Liver (tissue), 9 donors: ENCODE data around the gene ERAL1. TPM values are rescaled to one million over a fixed set of nuclear protein-coding genes. Genes with fewer than 3 reads are reported as not detected.

Experiments used
- DNase-seq: peaks from one replicate; pipeline ENCODE4 v3.0.0-alpha.2; 2017; ENCODE audit warnings: low spot score
- H3K27ac ChIP-seq, 2 donors: one replicate each; pipeline ENCODE4 v1.7.0; 2013; ENCODE audit warnings: inconsistent platforms in 2 of 2, low read length in 2 of 2, control low read depth in 1 of 2, low read depth in 1 of 2, mild to moderate bottlenecking in 1 of 2
- H3K27me3 ChIP-seq, 4 donors: one replicate each; pipeline versions ENCODE4 v1.6.1 to v1.7.0; 2013; ENCODE audit warnings: low read length in 3 of 4, inconsistent platforms in 1 of 4, mild to moderate bottlenecking in 1 of 4, moderate library complexity in 1 of 4; ENCODE audit not compliant: control insufficient read depth in 4 of 4, insufficient read depth in 4 of 4
- H3K36me3 ChIP-seq, 4 donors: one replicate each; pipeline versions ENCODE4 v1.6.1 to v1.7.0; 2013; ENCODE audit warnings: low read length in 3 of 4, mild to moderate bottlenecking in 3 of 4, low read depth in 1 of 4, moderate library complexity in 1 of 4; ENCODE audit not compliant: control insufficient read depth in 4 of 4, insufficient read depth in 3 of 4
- H3K4me1 ChIP-seq, 4 donors: one replicate each; pipeline versions ENCODE4 v1.6.1 to v1.7.0; 2013; ENCODE audit warnings: low read length in 3 of 4, mild to moderate bottlenecking in 3 of 4, moderate library complexity in 1 of 4; ENCODE audit not compliant: control insufficient read depth in 4 of 4, insufficient read depth in 4 of 4
- H3K4me3 ChIP-seq, 3 donors: one replicate each; pipeline versions ENCODE4 v1.6.1 to v1.7.0; 2013; ENCODE audit warnings: low read length in 3 of 3, control low read depth in 1 of 3, low read depth in 1 of 3, mild to moderate bottlenecking in 1 of 3
- H3K9ac ChIP-seq, 2 donors: one replicate each; pipeline ENCODE4 v1.7.0; 2013; ENCODE audit warnings: low read length in 2 of 2, mild to moderate bottlenecking in 2 of 2, moderate library complexity in 2 of 2, control low read depth in 1 of 2, low read depth in 1 of 2
- H3K9me3 ChIP-seq, 4 donors: one replicate each; pipeline versions ENCODE4 v1.6.1 to v1.7.0; 2013; ENCODE audit warnings: low read length in 3 of 4; ENCODE audit not compliant: control insufficient read depth in 4 of 4
- ATF3 ChIP-seq: IDR thresholded peaks from 2 replicates; pipeline ENCODE4 v1.6.1; 2016; ENCODE audit warnings: antibody characterized with exemption
- EGR1 ChIP-seq, 2 donors: IDR thresholded peaks; 2 replicates each; pipeline ENCODE4 v1.6.1; 2016 to 2018; ENCODE audit warnings: antibody characterized with exemption in 2 of 2, low read depth in 2 of 2
- FOXA1 ChIP-seq: IDR thresholded peaks from 2 replicates; pipeline ENCODE4 v1.6.1; 2016; ENCODE audit warnings: antibody characterized with exemption
- FOXA2 ChIP-seq: IDR thresholded peaks from 2 replicates; pipeline ENCODE4 v1.6.1; 2016; ENCODE audit warnings: antibody characterized with exemption
- GABPA ChIP-seq, 2 donors: IDR thresholded peaks in 1 of 2; conservative IDR thresholded peaks in 1 of 2; 2 replicates each; pipeline ENCODE4 v1.6.1; 2016; ENCODE audit warnings: antibody characterized with exemption in 2 of 2, mild to moderate bottlenecking in 1 of 2, moderate library complexity in 1 of 2
- HNF4G ChIP-seq: IDR thresholded peaks from 2 replicates; pipeline ENCODE4 v1.6.1; 2016; ENCODE audit warnings: antibody characterized with exemption
- JUND ChIP-seq, 2 donors: IDR thresholded peaks; 2 replicates each; pipeline ENCODE4 v1.6.1; 2016; ENCODE audit warnings: antibody characterized with exemption in 2 of 2
- MAX ChIP-seq: IDR thresholded peaks from 2 replicates; pipeline ENCODE4 v1.6.1; 2016; ENCODE audit warnings: antibody characterized with exemption
- NR2F2 ChIP-seq: IDR thresholded peaks from 2 replicates; pipeline ENCODE4 v1.6.1; 2016; ENCODE audit warnings: antibody characterized with exemption
- REST ChIP-seq: IDR thresholded peaks from 2 replicates; pipeline ENCODE4 v1.6.1; 2016; ENCODE audit warnings: antibody characterized with exemption, mild to moderate bottlenecking
- SP1 ChIP-seq: IDR thresholded peaks from 2 replicates; pipeline ENCODE4 v1.6.1; 2018; ENCODE audit warnings: antibody characterized with exemption, mild to moderate bottlenecking
- TAF1 ChIP-seq: conservative IDR thresholded peaks from 2 replicates; pipeline ENCODE4 v1.6.1; 2016; ENCODE audit warnings: antibody characterized with exemption, mild to moderate bottlenecking
- YY1 ChIP-seq: IDR thresholded peaks from 2 replicates; pipeline ENCODE4 v1.6.1; 2016; ENCODE audit warnings: antibody characterized with exemption, mild to moderate bottlenecking
- WGBS: extraction: QIAGEN DNeasy Blood & Tissue Kit; methylation state at CpG from one replicate; pipeline ENCODE4 v1.1.7; 2013; 5-methylcytosine and 5-hydroxymethylcytosine counted together
- polyA plus RNA-seq, 2 donors: library from polyadenylated mRNA; stranded (reverse) in 1 of 2; unstranded in 1 of 2; fragments of 200-250 nt in 1 of 2; fragments of >200 nt in 1 of 2; fragmentation: Nextera tagmentation in 1 of 2; extraction: Ambion mirVana in 1 of 2; gene quantifications; one replicate each; pipeline versions ENCODE4 v1.2.1 to v1.2.3, GENCODE V29; 2013 to 2015
- total RNA-seq, 2 donors: library from RNA; depleted of rRNA; stranded (reverse); fragments of >200 nt; gene quantifications; one replicate each; pipeline ENCODE4 v1.2.3, GENCODE V29; 2014
- donor health status: healthy.
- donor health status: healthy.
- donor health status: healthy.
- donor health status: healthy.
- donor health status: healthy.

ERAL1 gene
- total and polyA plus RNA-seq, 4 donors = 17.3 to 34.5 (median 29.5) TPM

DNA sequence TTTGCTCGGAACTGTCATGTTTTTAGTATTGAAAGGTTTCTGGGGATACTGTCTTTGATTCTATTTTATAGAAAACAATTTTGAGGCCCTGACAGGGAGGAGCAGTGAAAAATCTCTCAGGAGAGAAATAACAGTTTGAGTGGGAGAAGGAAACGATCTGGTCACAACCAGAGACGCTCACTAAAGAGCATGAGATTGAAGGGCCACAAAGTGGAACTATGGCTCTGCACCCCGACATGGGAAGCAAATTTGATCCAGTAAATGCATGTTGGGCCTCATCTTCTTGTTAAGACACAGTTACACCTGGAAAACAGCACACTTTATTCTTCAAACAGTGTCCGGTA lies 492 bp downstream of the ERAL1 start:
- Histone ChIP-seq H3K36me3 (peaks cover 2 to 22% (median 17%) of the 10 kb centered on the region in 4 donors), H3K27me3 (no peaks in the 10 kb centered on the region), H3K9me3 (no peaks in the 10 kb centered on the region), H3K4me3 (peak overlapping the region; percentile 66 to 96 (median 73)), H3K4me1 (peaks cover 1 to 18% (median 11%) of the 10 kb centered on the region in 4 donors), H3K27ac (peak overlapping the region; percentile 26 to 62), H3K9ac (peak overlapping the region; percentile 74 to 92)
- DNase-seq = no peak
- 19% methylated on average over 5 of the region's 5 CpGs for WGBS
- TF ChIP-seq JUND (IDR thresholded peaks at IDR 0.05) (no peak), ATF3 (no peak), GABPA (IDR thresholded peaks at IDR 0.05 in 1 of 2, conservative IDR thresholded peaks at IDR 0.05 in 1 of 2) (no peak)

GRCh38 chr17:28856028-28856574 lies 1.3 kb downstream of the ERAL1 start:
- DNase-seq = no peak
- 92% methylated on average over 5 of the region's 5 CpGs for WGBS
- Histone ChIP-seq H3K36me3 (peaks cover 4 to 28% (median 21%) of the 10 kb centered on the region in 4 donors), H3K4me1 (peaks cover 1 to 18% (median 11%) of the 10 kb centered on the region in 4 donors), H3K27me3 (no peaks in the 10 kb centered on the region), H3K27ac (no peak overlapping the region), H3K9ac (no peak overlapping the region), H3K4me3 (no peak overlapping the region), H3K9me3 (no peaks in the 10 kb centered on the region)
- TF ChIP-seq ATF3 (no peak), SP1 (no peak), EGR1 (IDR thresholded peaks at IDR 0.05; ENCODE audit: low read depth in 2 of 2) (no peak), FOXA2 (no peak), TAF1 (no peak), REST (no peak), HNF4G (no peak), YY1 (no peak), MAX (no peak), FOXA1 (no peak), NR2F2 (no peak), JUND (IDR thresholded peaks at IDR 0.05) (no peak)
